Measurements from ENCODE around the gene MYL10.

Gene MYL10

DNA sequence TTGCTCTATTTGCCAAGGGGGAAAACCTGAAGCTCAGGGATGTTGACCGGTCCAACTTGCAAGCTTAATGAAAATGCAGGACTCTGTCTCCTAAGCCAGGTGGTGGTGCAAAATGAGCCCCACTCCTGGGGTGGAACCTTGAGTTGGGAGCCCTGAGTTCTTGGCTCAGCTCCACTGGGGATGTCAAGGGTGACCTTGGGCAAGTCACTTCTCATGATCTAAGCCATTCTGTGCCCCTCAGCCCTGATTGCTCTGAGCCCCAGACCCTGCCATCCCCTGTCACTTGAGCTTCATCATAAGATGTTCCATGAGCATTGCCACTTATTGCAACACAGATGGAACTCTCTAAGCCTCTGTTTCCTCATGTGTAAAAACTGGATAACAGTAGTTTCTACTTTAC is 33.9 kb downstream of the MYL10 start:
- DNase-seq: no peak

DNA sequence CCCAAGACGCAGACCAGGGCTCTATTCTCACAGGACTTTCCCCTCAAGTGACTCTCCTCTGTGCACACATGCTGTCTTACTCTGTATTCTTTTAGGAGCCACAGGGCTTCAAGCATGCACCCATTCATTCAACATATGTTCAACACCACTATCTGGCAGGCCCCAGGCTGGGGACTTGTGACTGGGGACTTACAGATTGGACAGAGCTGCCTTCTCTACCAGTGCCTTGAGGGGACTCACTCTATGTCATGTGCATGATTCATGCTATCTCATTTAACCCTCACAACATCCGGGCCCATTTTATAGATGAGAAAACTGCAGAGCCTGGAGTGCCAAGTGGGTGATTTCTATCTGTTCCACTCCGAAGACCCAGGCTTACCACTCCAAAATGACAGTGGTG is 34.3 kb downstream of the MYL10 start:
- no peak for DNase-seq

DNA sequence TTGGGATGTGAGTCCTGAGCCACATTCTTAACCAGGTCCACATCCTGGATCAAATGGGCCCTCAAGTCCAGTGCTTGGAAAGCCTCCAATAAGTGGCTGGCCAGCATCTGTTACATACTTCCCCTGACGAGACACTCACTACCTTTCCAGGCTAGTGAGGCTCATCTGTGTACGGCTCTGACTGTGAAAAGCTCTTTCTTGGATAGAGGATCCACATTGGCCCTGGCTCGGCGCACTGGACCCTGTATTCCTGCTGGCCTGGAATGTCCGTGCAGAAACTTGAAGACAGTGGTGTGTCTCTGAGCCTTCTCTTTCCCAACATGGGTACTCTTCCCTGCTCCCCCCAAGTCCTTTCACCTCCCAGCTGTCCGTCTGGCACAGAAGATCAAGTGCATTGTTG is 35.5 kb downstream of the MYL10 start:
- no peak for DNase-seq

DNA sequence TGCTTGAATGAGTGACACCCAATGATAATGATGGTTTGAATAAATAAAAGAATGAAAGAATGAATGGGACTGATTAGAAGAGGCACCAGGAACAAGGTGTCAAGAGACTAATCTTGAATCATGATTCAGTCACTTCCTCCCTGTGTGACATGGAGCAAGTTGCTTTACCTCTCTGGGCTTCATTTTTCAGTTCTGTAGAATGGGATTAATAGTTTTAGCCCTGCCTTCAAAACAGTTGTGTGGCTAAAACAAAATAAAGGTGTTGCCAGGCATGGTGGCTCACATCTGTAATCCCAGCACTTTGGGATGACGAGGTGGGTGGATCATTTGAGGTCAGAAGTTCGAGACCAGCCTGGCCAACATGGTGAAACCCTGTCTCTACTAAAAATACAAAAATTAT is 37.6 kb downstream of the MYL10 start:
- no peak for DNase-seq

DNA sequence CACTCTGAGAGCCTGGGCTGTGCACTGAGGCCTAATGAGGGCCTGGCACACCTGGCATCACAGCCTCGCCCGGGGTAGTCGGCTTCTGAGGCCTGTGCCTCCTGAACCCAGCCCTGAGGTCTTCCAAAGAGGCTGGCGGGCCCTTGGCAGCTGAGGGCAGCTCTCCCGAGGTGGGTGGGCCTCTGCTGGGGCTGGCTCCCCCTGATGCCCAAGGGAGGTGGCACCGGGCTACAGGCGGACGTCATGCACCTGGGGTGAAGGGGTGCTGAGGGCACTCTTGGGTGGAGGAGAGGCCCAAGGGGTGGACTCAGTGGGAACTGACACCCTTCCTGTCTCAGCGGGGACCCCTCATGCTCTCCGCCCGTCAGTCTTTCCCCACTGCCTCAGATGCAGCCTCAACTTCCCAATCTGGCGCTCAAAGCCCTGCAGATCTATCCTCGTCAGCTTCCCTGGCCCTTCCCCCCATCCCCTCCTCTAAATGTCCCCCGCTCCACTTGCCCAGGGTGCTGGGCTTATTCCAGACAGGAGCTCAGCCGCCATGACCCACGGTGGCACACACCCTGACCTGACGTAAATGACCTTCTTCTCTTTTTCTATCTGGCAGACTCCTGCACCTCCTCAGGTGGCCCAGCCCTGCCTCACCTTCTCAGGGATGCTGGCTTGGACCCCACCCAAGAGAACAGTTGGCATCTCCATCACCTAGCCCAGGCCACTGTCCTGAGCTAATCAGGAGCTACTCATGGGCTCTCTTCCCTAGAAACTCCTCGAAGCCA is 38.2 kb downstream of the MYL10 start:
- DNase-seq: no peak

DNA sequence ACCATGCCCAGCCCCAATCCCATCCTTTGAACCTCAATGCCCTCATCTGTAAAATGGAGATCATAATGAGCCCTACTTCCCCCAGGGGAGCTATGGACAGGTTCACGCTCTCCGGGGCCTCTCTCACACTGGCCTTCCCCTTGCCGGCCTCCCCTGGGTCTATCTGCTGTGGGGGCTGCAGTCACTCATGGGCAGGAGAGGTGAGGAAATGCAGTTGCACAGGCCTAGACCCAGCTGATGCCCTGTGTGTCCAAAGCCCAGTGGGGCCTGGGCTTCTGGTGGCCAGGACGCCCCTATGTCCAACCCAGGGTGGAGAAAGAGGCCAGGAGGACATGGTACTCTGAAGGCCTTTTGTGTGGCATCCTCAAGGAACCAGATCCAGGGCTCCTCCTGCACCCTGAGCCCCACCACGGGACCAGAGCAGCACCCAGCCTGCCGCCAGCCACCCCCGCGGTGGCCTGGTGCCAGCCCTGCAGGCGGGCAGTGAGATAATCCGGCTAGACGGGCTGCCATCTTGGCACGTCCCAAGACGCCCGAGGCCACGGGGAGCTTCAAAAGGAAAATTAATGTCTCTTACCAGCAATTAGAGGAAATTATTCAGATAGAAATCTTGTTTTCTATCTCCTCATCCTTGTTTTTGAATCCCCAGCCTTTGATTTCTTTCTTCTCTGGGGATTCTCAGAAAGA is 39.0 kb downstream of the MYL10 start:
- no peak for DNase-seq

DNA sequence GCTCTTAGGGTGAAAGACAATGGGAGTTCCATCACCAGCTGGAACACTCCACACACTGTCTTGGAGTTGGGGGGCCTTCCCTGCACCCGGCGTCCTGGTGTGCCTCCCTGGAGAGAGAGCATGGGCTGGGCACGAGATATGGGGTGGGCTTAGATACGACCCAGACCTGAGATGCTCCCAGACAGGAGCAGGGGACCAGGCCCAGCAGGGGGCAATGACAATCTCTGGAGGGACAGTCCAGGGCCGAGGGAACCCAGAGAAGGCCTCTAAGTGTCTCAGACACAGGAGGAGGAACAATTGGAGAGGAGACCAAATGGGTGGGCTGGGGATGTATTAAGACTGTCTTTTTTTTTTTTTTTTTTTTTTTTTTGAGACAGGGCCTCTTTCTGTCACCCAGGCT is 40.0 kb downstream of the MYL10 start:
- DNase-seq: no peak

DNA sequence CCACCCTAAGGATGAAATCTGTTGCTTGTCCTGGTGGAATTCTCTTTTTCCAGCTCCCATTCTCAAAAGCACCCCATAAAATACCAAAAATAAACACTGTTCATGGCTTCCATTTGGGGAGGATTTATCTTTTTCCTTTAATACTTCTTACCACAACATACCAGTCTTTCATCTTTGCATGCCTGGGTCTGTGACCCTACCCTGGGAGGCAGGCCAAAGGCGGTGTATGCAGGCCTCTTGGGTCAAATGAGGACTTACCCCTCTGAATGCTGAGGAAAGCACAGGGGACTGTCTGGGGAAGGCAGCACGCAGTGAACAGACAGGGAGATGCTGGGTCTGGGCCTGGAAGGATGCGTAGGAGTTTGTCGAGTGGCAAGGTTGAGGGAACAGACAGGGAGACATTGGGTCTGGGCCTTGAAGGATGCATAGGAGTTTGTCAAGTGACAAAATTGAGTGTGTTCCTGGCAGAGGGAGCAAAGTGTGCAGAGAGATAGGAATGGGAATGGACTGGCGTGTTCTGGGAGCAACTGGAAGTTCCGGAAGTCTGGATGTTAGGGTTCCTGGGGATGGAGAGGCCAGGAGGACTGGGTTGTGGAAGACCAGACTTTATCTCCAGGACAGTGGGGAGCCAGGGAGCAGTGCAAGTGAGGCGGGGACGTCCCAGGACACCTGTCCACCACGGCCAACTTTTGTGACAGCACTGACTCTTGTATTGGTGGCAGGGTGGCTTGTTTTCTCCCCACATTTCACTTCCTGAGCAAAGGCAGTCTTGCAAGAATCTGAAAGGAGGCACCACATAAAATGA is 40.8 kb downstream of the MYL10 start:
- DNase-seq: no peak

DNA sequence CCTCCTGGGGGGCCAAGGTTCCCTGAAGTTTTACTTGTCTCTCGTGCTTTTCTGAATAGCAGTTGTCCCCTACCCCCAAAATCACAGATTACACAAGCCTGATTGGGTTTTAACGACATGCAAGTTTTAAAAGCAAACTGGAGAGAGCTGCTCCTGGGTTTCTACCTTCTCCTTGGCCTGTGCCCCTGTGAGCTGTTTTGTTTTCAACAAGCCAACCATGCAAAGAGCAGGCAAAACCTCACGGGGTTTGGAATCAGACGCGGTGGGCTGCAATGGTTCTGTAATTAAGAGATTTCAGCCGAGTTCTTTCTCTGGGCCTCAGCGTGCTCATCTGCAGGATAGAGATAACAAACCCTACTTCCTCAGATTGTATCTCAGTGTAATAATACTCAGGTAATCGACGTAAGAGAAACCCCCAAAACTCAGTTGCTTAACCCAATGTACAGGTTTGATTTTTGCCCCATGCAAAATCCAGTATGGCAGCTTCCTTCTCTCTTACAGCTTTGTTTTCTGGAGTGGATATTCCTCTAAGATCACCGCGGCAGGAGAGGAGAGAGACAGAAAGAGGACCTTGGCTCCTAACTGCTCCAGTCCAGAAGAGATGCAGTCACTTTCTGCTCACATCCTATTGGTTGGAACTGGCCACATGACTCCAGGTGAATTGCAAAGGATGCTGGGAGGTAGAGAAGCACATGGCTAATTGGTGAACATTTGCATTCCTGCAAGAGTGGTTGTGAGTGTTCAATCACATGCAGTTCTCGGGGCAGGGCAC is 42.0 kb downstream of the MYL10 start:
- no peak for DNase-seq

DNA sequence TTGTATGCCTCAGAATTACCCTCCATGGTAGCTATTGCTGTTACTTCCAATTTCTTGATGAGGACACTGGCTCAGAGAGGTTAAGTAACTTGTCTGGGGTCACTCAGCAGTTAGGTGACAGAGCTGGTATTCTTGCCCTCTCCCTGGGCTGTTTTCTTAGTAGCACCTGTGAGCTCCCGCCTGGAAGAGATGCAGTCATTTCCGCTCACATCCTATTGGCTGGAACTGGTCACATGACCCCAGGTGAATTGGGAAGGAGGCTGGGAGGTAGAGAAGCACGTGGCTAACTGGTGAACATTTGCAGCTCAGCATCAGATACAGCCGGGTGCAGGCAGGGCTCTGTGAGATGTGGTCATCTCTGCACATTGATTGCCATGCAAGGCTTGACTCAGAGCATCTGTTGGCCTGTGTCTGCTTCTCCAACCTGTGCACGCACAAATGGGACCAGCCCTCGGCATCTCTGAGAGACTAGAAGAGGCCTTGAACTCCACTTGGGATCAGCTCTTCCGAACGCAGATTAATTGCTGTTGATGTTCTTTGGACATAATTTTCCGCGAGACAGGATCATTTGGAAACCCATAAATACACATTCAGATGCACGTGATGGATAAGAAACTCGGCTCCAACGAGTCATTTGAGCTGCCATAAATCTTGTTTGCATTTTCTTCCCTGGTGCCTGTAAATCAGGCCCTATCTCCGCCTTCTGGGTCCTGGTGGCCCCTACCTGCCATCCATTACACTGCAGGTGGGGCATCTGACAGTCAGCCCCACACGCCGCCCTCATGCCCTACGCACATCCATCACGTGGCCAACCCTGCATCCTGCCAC is 42.8 kb downstream of the MYL10 start:
- no peak for DNase-seq

DNA sequence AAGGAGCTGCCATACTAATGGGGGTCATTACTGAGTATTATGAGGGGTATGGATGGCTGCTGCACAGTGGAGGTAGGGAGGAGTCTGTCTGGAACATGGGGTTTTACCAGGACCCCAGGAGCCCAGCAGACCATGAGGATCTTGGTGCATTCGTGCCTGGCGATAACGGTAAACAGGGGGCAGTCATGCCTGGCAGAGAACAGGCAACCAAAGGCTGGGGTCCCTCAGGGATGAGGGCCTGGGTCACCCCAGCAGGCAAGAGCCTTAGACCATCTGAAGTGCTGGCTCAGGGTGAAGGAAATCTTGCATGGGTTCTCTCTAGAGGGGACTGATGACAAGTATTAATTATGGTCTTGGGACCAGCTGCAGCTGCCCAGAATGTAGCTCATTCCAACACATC is 46.1 kb downstream of the MYL10 start:
- DNase-seq: no peak

DNA sequence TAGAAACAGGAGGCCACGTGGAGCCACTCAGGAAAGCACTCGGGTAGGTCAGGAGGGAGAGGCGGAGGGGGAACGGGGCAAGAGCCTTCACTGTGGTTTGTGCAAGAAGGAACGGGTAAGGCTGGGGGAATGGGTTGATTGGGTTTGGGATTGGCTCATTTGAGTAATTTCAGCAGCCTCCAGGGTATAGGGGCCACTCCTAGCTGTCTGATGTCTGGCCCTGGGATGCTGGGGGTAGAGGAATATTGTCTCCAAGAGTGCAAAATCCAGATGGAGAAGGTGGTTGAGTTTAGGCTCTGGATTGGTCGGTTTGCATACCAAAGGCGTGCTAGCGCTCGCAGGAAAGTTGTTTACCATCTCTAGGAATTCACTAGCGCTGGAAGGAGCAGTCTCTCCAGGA is 47.2 kb downstream of the MYL10 start:
- DNase-seq: no peak

DNA sequence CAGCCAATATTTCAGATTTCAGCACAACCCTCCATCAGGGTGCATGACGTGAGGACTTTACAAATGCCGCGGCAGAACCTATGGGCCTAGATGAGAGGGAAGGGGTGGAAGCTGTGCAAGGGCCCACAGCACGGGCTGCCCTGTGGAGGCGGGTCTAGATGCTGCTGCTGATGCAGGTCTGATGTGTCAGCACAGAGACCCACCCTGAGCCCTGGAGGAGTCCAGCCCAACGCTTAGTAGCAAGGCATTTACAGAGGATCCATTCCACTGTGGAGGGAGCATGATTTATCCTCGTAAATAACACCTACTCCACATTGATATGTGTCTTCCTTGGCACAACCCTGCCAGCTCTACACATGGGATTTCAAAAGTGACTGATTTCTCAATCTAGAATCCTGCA is 48.5 kb downstream of the MYL10 start:
- no peak for DNase-seq

DNA sequence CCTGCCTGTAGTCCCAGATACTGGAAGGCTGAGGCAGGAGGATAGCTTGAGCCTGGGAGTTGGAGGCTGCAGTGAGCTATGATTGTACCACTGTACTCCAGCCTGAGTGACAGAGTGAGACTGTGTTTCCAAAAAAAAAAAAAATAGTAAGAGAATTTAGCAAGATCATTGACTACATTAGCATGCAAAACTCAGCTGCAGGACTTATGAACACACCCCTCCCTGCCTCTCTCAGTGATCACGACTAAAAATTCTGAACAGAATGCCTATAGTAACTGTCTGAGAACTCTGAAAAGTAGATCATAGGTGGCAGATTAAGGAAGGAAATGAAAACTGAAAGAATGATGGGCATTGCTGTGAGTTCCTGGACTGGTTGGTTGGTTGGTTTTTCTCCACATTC is 50.5 kb downstream of the MYL10 start:
- DNase-seq: no peak

DNA sequence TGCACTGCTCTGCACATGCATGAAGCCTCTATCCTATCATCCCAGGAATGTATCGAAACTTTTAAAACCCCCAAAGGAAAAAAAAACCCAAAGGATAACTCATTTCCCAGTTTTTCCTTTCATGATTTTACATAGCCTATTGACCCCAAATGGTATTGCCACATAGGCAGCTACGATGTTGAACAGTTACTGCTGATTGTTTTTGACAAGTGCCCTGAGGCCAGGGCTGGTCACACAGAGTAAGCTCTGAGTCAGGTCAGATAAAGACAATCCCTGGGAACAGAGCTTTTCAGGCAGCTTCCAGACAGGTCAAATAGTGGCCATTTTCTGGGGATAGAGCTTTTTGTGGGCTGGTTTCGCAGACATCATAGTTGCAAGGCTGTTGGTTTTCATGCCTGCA is 52.1 kb downstream of the MYL10 start:
- no peak for DNase-seq

DNA sequence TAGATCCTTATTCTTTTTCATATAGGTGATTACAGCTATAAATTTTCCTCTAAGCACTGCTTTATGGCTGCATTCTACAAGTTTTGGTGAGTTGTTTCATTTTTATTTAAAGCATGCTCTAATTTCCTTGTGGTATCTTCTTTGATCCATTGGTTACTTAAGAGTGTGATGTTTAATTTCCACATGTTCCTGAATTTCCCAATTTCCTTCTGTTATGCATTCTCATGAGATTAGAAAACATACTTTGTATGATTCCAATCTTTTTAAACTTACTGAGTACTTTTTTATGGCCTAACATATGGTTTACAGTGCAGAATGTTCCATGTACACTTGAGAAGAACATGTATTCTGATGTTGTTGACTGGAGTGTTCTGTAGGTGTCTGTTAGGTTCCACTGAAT is 53.4 kb downstream of the MYL10 start:
- no peak for DNase-seq

DNA sequence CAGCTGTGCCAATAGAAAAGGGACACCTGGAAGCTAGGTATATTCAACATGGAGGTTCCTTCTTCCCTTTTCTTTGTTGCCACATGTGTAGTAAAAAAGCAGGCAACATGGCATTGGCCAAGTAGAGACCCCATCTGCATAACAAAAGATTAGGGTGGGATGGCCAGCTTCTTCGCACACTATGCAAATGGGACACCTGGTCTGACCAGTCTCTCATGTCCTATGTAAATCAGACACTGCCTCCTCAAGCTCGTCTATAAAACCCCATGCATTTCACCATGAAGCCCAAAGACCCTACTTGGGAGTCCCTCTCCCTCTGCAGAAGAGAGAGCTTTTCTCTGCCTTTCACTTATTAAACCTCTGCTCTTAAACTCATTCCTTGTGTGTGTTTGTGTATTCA is 53.9 kb downstream of the MYL10 start:
- no peak for DNase-seq

DNA sequence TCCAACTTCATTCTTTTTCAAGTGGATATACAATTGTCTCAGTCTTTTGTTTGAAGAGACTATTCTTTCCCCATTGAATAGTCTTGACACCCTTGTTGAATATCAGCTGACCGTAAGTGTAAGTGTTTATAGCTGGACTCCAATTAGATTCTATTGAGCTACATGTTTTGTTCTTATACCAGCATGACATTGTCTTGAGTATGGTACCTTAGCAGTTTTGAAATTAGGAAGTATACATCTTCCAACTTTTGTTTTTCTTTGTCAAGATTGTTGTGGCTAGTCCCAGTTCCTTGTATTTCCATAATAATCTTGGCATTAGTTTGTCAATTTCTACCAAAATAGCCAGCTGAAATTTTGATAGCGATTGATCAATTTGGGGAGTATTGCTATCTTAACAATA is 56.9 kb downstream of the MYL10 start:
- no peak for DNase-seq

DNA sequence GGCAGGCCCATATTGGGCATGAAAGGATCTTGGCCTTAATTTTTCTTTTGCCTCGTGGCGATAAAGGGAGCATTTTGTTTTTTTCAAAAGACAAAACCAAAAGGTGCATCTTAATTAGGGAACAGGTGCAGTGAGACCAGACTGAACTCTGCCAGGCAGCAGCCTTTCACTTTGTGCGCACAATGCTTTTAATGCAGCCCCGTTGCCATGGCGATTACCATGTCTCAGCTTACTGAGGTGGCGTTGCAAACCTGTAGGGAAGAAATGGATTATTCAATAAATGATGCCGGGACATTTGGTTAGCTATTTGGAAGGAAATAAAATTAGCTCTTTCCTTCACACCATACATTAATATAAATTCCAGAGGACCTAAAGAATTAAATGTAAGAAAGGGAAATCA is 61.9 kb downstream of the MYL10 start:
- no peak for DNase-seq

DNA sequence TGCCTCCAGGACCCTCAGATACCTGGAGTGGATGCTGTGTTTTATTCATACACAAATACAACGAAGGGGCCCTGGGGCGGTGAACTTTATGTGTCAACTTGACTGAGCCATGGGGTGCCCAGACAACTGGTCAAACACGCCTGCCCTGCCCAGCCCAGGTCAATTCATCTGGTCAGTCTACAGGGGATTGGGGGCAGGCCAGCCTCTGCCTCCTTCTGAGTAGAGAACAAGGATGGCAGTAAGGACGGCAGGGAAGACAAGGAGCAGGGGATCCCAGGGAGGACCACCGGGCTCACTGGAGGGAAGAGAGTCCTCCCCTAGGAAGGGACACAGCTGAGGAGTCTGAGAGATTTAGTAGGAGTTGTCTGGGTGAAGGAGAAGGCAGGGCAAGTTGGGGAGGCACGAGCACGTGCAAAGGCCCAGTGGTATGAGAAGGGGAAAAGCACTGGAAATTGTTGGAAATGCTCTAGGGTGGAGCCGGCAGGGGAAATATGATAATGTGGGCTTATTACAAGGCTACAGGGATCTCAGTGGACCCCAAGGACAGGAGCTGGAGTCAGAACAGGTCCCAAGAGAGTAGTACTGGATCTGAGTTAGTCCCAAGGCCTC is 63.4 kb downstream of the MYL10 start:
- no peak for DNase-seq

DNA sequence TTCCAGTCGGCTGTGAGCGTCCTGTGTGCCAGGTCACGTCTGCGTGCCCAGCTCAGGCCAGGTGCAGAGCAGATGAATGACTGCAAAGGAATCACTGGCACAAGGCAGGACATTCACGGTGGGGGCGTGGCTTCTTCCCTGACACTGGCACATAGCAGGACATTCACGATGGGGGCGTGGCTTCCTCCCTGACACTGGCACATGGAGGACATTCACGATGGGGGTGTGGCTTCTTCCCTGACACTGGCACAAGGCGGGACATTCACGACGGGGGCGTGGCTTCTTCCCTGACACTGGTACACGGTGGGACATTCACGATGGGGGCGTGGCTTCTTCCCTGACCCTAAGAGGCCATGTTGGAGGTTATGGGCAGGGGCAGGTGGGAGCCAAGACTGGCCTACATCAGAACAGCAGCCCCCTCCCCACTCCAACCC is 64.3 kb downstream of the MYL10 start:
- DNase-seq: no peak
